ENCODE measurements around the gene KLHL28.
A peak's percentile ranks its signal among the peaks of the same experiment; 100 is the strongest.

The KLHL28 gene

GRCh38 chr14:44954750-44955149 is 7.0 kb downstream of the KLHL28 start:
- Histone ChIP-seq H3K79me2 (ENCODE audit: control insufficient read depth, insufficient read depth, low read length, poor library complexity) (no peaks in the 10 kb centered on the region), H3K9me3 (ENCODE audit: insufficient read depth, low read depth, low read length) (no peaks in the 10 kb centered on the region), H3K4me3 (ENCODE audit: low read depth, low read length) (no peak overlapping the region), H2BK120ac (ENCODE audit: insufficient read depth, low read length, poor library complexity) (no peak overlapping the region), H4K91ac (ENCODE audit: low read depth, low read length) (no peak overlapping the region), H3K4me1 (ENCODE audit: control insufficient read depth in 1 of 2, insufficient read depth in 2 of 2, low read length in 2 of 2) (no peaks in the 10 kb centered on the region), H3K4ac (ENCODE audit: low read depth, low read length) (no peak overlapping the region), H3K23ac (ENCODE audit: low read length) (no peak overlapping the region), H4K12ac (ENCODE audit: low read depth, low read length) (no peak overlapping the region), H2AK5ac (ENCODE audit: low read length) (no peak overlapping the region), H3K4me2 (ENCODE audit: low read length) (no peak overlapping the region), H3K14ac (ENCODE audit: low read length) (no peak overlapping the region), H4K8ac (ENCODE audit: low read depth, low read length) (no peak overlapping the region), H3K27me3 (ENCODE audit: insufficient read depth, low read length) (no peaks in the 10 kb centered on the region), H2AFZ (ENCODE audit: insufficient read depth, low read length, poor library complexity) (no peak overlapping the region), H3K9ac (ENCODE audit: low read length) (no peak overlapping the region), H3K18ac (ENCODE audit: low read length) (no peak overlapping the region), H3K79me1 (ENCODE audit: low read length) (no peaks in the 10 kb centered on the region), H2BK5ac (ENCODE audit: low read depth, low read length, poor library complexity) (no peak overlapping the region), H3K27ac (ENCODE audit: low read depth, low read length) (no peak overlapping the region), H3K36me3 (ENCODE audit: control insufficient read depth in 1 of 2, insufficient read depth in 2 of 2, low read length in 2 of 2) (peaks cover 0 to 2% of the 10 kb centered on the region in 2 experiments), H2BK12ac (ENCODE audit: low read length) (no peak overlapping the region)
- DNase-seq = no peak
- no CpG with 5 or more reads among the region's 3 CpGs for WGBS (ENCODE audit: extremely low coverage, insufficient coverage, insufficient read length)

DNA sequence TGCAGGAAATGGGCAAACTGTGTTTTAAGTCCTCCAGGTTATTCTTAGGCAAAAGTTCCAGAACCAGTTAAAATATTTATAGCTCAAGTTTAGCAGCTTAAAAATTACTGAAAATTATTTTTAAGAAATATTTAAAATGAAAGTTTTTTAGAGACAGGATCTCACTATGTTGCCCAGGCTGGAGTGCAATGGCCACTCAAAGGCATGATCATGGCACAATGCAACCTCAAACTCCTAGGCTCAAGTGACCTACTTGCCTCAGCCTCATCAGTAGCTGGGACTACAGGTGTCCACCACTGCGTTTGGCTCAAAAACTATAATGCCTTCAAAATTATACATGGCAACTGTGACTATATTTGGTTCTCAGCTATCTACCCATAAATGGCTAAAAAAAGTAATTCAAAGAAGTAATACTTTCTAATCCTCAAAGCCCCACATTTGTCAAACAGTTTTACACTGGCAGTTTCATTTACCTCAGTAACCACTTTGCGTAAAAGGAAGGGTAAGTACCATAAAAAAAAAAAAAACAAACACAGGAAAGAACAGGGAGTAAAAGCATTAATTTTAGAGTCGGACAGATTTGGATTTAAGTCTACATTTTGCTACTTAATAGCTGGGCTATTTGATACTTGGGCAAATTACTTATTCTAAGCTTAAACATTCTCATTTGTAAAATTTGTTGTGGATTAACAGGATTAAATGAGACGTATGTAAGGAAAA is 9.2 kb downstream of the KLHL28 start:
- Histone ChIP-seq H2BK5ac (ENCODE audit: low read depth, low read length, poor library complexity) (no peak overlapping the region), H3K9me3 (ENCODE audit: insufficient read depth, low read depth, low read length) (no peaks in the 10 kb centered on the region), H3K4me1 (ENCODE audit: control insufficient read depth in 1 of 2, insufficient read depth in 2 of 2, low read length in 2 of 2) (no peaks in the 10 kb centered on the region), H4K8ac (ENCODE audit: low read depth, low read length) (no peak overlapping the region), H4K12ac (ENCODE audit: low read depth, low read length) (no peak overlapping the region), H3K79me1 (ENCODE audit: low read length) (no peaks in the 10 kb centered on the region), H2AFZ (ENCODE audit: insufficient read depth, low read length, poor library complexity) (no peak overlapping the region), H2AK5ac (ENCODE audit: low read length) (no peak overlapping the region), H3K9ac (ENCODE audit: low read length) (no peak overlapping the region), H3K27ac (ENCODE audit: low read depth, low read length) (no peak overlapping the region), H4K91ac (ENCODE audit: low read depth, low read length) (no peak overlapping the region), H3K79me2 (ENCODE audit: control insufficient read depth, insufficient read depth, low read length, poor library complexity) (no peaks in the 10 kb centered on the region), H3K4me3 (ENCODE audit: low read depth, low read length) (no peak overlapping the region), H3K14ac (ENCODE audit: low read length) (no peak overlapping the region), H2BK12ac (ENCODE audit: low read length) (no peak overlapping the region), H3K4ac (ENCODE audit: low read depth, low read length) (no peak overlapping the region), H3K27me3 (ENCODE audit: insufficient read depth, low read length) (no peaks in the 10 kb centered on the region), H3K4me2 (ENCODE audit: low read length) (no peak overlapping the region), H3K36me3 (ENCODE audit: control insufficient read depth in 1 of 2, insufficient read depth in 2 of 2, low read length in 2 of 2) (peaks cover 0 to 2% of the 10 kb centered on the region in 2 experiments), H2BK120ac (ENCODE audit: insufficient read depth, low read length, poor library complexity) (no peak overlapping the region), H3K23ac (ENCODE audit: low read length) (no peak overlapping the region), H3K18ac (ENCODE audit: low read length) (no peak overlapping the region)
- no CpG with 5 or more reads among the region's 4 CpGs for WGBS (ENCODE audit: extremely low coverage, insufficient coverage, insufficient read length)
- no peak for DNase-seq

DNA sequence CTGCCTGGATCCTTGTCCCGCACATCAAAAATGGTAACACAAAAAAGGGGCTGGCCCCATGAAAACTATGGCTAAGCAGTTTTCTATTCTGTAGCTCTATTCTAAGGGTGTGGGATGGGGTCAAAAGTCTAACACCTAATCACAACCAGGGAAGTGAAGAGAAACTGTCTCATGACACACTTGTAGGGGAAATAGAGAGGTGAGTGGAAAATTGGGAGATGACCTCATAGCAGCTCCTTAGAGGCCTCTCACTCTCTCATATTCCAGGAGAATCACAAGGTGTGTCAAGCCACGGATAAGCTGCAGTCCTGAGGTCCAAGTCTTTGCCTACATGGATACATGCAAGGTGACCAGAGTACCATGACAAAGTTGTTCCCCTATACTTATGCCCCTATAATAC is 10.7 kb downstream of the KLHL28 start:
- no peak overlapping the region for H2BK120ac ChIP-seq (ENCODE audit: insufficient read depth, low read length, poor library complexity)
- peak in 1 of 2 donors; percentile 13 for DNase-seq
- H3K4ac ChIP-seq (ENCODE audit: low read depth, low read length) = no peak overlapping the region

GRCh38 chr14:44945264-44945663 is 16.5 kb downstream of the KLHL28 start:
- Histone ChIP-seq H2BK12ac (ENCODE audit: low read length) (no peak overlapping the region), H3K27me3 (ENCODE audit: insufficient read depth, low read length) (no peaks in the 10 kb centered on the region), H2BK120ac (ENCODE audit: insufficient read depth, low read length, poor library complexity) (no peak overlapping the region), H3K4me3 (ENCODE audit: low read depth, low read length) (no peak overlapping the region), H3K36me3 (ENCODE audit: control insufficient read depth in 1 of 2, insufficient read depth in 2 of 2, low read length in 2 of 2) (peaks cover 2 to 9% of the 10 kb centered on the region in 2 experiments), H3K18ac (ENCODE audit: low read length) (no peak overlapping the region), H3K14ac (ENCODE audit: low read length) (no peak overlapping the region), H3K9ac (ENCODE audit: low read length) (no peak overlapping the region), H3K27ac (ENCODE audit: low read depth, low read length) (no peak overlapping the region), H3K4me2 (ENCODE audit: low read length) (no peak overlapping the region), H4K91ac (ENCODE audit: low read depth, low read length) (no peak overlapping the region), H3K4me1 (ENCODE audit: control insufficient read depth in 1 of 2, insufficient read depth in 2 of 2, low read length in 2 of 2) (no peaks in the 10 kb centered on the region), H3K23ac (ENCODE audit: low read length) (no peak overlapping the region), H3K4ac (ENCODE audit: low read depth, low read length) (no peak overlapping the region), H3K79me2 (ENCODE audit: control insufficient read depth, insufficient read depth, low read length, poor library complexity) (no peaks in the 10 kb centered on the region), H4K12ac (ENCODE audit: low read depth, low read length) (no peak overlapping the region), H2AK5ac (ENCODE audit: low read length) (no peak overlapping the region), H2AFZ (ENCODE audit: insufficient read depth, low read length, poor library complexity) (no peak overlapping the region), H3K79me1 (ENCODE audit: low read length) (no peaks in the 10 kb centered on the region), H3K9me3 (ENCODE audit: insufficient read depth, low read depth, low read length) (no peaks in the 10 kb centered on the region), H2BK5ac (ENCODE audit: low read depth, low read length, poor library complexity) (no peak overlapping the region), H4K8ac (ENCODE audit: low read depth, low read length) (no peak overlapping the region)
- DNase-seq = peak; percentile 8 to 63
- WGBS (ENCODE audit: extremely low coverage, insufficient coverage, insufficient read length) = no CpG with 5 or more reads among the region's 4 CpGs

More for the DNA sequence above, 10.7 kb downstream of the KLHL28 start:
- no peak overlapping the region for H2AFZ ChIP-seq (ENCODE audit: insufficient read depth, low read length, poor library complexity)
- H2BK5ac ChIP-seq (ENCODE audit: low read depth, low read length, poor library complexity) = no peak overlapping the region
- no peak overlapping the region for H4K91ac ChIP-seq (ENCODE audit: low read depth, low read length)
- H2AK5ac ChIP-seq (ENCODE audit: low read length) = no peak overlapping the region
- no peak overlapping the region for H3K4me3 ChIP-seq (ENCODE audit: low read depth, low read length)
- no peak overlapping the region for H3K27ac ChIP-seq (ENCODE audit: low read depth, low read length)
- H3K18ac ChIP-seq (ENCODE audit: low read length) = no peak overlapping the region
- H3K9ac ChIP-seq (ENCODE audit: low read length) = no peak overlapping the region
- no peak overlapping the region for H3K4me2 ChIP-seq (ENCODE audit: low read length)
- H4K8ac ChIP-seq (ENCODE audit: low read depth, low read length) = no peak overlapping the region
- no peak overlapping the region for H3K23ac ChIP-seq (ENCODE audit: low read length)
- no peaks in the 10 kb centered on the region for H3K27me3 ChIP-seq (ENCODE audit: insufficient read depth, low read length)
- no peaks in the 10 kb centered on the region for H3K79me1 ChIP-seq (ENCODE audit: low read length)
- no peak overlapping the region for H4K12ac ChIP-seq (ENCODE audit: low read depth, low read length)
- H3K9me3 ChIP-seq (ENCODE audit: insufficient read depth, low read depth, low read length) = no peaks in the 10 kb centered on the region
- no peak overlapping the region for H3K14ac ChIP-seq (ENCODE audit: low read length)
- no CpG with 5 or more reads among the region's 2 CpGs for whole genome bisulfite sequencing (ENCODE audit: extremely low coverage, insufficient coverage, insufficient read length)
- H3K79me2 ChIP-seq (ENCODE audit: control insufficient read depth, insufficient read depth, low read length, poor library complexity) = no peaks in the 10 kb centered on the region
- H3K4me1 ChIP-seq (ENCODE audit: control insufficient read depth in 1 of 2, insufficient read depth in 2 of 2, low read length in 2 of 2) = no peaks in the 10 kb centered on the region
- no peak overlapping the region for H2BK12ac ChIP-seq (ENCODE audit: low read length)
- H3K36me3 ChIP-seq (ENCODE audit: control insufficient read depth in 1 of 2, insufficient read depth in 2 of 2, low read length in 2 of 2) = peaks cover 0 to 2% of the 10 kb centered on the region in 2 experiments
